Suprapubic skin (tissue), 4 donors: Measurements from ENCODE around the gene PSMB3. TPM values are rescaled to one million over a fixed set of nuclear protein-coding genes. Genes with fewer than 3 reads are reported as not detected.
"Not testable (repeated sequence)": the region's sequence is repeated elsewhere in the genome, so short reads cannot be mapped to it uniquely, and the experiment has no call there.

ENCODE experiments used
- DNase-seq, 2 donors: peaks; one replicate each; pipeline ENCODE4 v3.0.0-alpha.2; 2019; ENCODE audit warnings: low spot score in 2 of 2
- H3K27ac ChIP-seq: fragments of 200-600 bp; sonication (generic); one replicate; pipeline ENCODE4 v1.5.1; 2019
- H3K27me3 ChIP-seq: fragments of 200-600 bp; sonication (generic); one replicate; pipeline ENCODE4 v1.5.1; 2019
- H3K36me3 ChIP-seq: fragments of 200-600 bp; sonication (generic); one replicate; pipeline ENCODE4 v1.5.1; 2019
- H3K4me1 ChIP-seq: fragments of 200-600 bp; sonication (generic); one replicate; pipeline ENCODE4 v1.5.1; 2019
- H3K4me3 ChIP-seq: fragments of 200-600 bp; sonication (generic); one replicate; pipeline ENCODE4 v1.5.1; 2019; ENCODE audit warnings: mild to moderate bottlenecking
- H3K9me3 ChIP-seq: fragments of 200-600 bp; sonication (generic); one replicate; pipeline ENCODE4 v1.5.1; 2019
- EP300 ChIP-seq: sonication (generic); formaldehyde crosslinking; IDR thresholded peaks from one replicate; pipeline ENCODE4 v1.6.1; 2017; ENCODE audit warnings: antibody characterized with exemption
- POLR2A ChIP-seq, 2 donors: fragments of 450-650 bp; IDR thresholded peaks; one replicate each; pipeline ENCODE4 v1.6.1; 2017; ENCODE audit warnings: antibody characterized with exemption in 2 of 2, mild to moderate bottlenecking in 2 of 2, moderate library complexity in 2 of 2
- POLR2AphosphoS5 ChIP-seq, 3 donors: sonication (generic); formaldehyde crosslinking; IDR thresholded peaks; one replicate each; pipeline ENCODE4 v1.6.1; 2017; ENCODE audit warnings: antibody characterized with exemption in 3 of 3
- WGBS: methylation state at CpG from one replicate; pipeline ENCODE4 v1.1.5; 2018; 5-methylcytosine and 5-hydroxymethylcytosine counted together
- total RNA-seq, 4 donors: library from RNA; depleted of rRNA; stranded (reverse); fragments of >200 nt; gene quantifications; one replicate each; pipeline ENCODE4 v1.1.0, GENCODE V29; 2016
- TF ChIP-seq, protein P1 (sequence below), 2 donors: fragments of 200-600 bp in 1 of 2; fragments of 450-650 bp in 1 of 2; sonication (generic) in 1 of 2; IDR thresholded peaks; one replicate each; pipeline ENCODE4 v1.5.1; 2016 to 2019; ENCODE audit warnings: antibody characterized with exemption in 2 of 2, mild to moderate bottlenecking in 1 of 2, moderate library complexity in 1 of 2

Gene PSMB3
- total RNA-seq, 4 donors from 2014 or later, result 106 to 186 (median 162) TPM

DNA sequence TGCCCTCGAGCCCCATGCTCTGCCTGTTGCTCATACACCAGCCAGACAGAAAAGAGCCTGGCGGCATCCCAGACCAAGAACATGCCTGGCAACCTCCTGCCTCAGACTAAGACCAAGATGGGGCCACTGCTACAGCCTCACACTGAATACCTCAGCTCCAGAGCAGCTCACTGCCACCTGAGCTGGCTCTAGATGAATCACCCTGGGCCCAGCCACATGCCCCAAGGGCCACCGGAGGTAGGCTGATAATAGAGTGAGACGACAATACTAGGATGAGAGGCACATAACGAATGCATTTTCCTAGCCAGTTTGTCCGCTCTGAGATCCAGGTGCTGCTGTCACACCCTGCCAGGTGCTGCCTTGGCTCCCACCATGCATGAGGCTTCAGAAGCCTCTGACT, 33.8 kb downstream of the PSMB3 start:
- DNase-seq, result no peak
- Histone ChIP-seq H3K4me3 (no peak overlapping the region), H3K36me3 (peaks cover 53% of the 10 kb centered on the region), H3K4me1 (peaks cover 19% of the 10 kb centered on the region), H3K27ac (no peak overlapping the region), H3K9me3 (no peaks in the 10 kb centered on the region), H3K27me3 (no peaks in the 10 kb centered on the region)
- TF ChIP-seq POLR2AphosphoS5 (IDR thresholded peaks at IDR 0.05) (no peak), POLR2A (IDR thresholded peaks at IDR 0.05) (no peak), EP300 (no peak)
- TF ChIP-seq, protein P1, sequence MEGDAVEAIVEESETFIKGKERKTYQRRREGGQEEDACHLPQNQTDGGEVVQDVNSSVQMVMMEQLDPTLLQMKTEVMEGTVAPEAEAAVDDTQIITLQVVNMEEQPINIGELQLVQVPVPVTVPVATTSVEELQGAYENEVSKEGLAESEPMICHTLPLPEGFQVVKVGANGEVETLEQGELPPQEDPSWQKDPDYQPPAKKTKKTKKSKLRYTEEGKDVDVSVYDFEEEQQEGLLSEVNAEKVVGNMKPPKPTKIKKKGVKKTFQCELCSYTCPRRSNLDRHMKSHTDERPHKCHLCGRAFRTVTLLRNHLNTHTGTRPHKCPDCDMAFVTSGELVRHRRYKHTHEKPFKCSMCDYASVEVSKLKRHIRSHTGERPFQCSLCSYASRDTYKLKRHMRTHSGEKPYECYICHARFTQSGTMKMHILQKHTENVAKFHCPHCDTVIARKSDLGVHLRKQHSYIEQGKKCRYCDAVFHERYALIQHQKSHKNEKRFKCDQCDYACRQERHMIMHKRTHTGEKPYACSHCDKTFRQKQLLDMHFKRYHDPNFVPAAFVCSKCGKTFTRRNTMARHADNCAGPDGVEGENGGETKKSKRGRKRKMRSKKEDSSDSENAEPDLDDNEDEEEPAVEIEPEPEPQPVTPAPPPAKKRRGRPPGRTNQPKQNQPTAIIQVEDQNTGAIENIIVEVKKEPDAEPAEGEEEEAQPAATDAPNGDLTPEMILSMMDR (IDR thresholded peaks at IDR 0.05), result no peak
- 57% methylated on average over 3 of the region's 6 CpGs for WGBS

DNA sequence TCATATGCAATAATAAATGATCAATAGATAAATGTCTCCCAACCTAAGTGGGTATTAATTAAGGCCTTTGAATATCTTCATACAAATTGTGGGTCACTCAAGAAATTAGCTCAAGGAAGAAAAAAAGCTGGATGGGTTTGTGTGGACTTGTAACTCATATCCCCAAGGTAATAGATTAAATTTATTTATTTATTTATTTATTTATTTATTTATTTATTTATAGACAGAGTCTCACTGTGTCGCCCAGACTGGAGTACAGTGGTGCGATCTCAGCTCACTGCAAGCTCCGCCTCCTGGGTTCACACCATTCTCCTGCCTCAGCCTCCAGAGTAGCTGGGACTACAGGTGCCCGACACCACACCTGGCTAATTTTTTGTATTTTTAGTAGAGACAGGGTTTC, 35.5 kb downstream of the PSMB3 start:
- H3K9me3 ChIP-seq, DNase-seq, H3K4me3 ChIP-seq, H3K27ac ChIP-seq, H3K27me3 ChIP-seq: not testable (repeated sequence)
- Histone ChIP-seq H3K4me1 (peaks cover 19% of the 10 kb centered on the region), H3K36me3 (peaks cover 42% of the 10 kb centered on the region)
- WGBS, result 95% methylated on average over 4 of the region's 4 CpGs

DNA sequence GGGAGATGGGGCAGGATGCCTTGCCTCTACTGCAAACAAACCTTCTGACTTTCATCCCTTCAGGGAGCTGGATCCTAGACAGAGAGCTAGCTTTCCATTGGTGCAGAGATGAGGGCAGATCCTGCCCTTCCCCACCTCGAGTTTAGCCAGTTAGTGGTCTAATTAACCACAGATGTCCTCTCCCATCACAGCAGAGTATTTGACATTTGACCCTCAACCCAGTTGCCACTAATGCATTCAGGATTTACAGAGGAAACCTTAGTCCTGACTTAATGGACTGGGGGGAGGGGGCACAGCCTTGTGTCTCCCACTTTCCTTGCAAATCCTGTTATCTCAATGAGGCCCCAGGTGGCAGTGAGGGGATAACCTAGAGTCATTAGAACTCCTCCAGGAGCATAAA, 36.6 kb downstream of the PSMB3 start:
- TF ChIP-seq EP300, result no peak
- no peak for TF ChIP-seq POLR2A (IDR thresholded peaks at IDR 0.05)
- TF ChIP-seq, protein P1 (IDR thresholded peaks at IDR 0.05), result no peak
- TF ChIP-seq POLR2AphosphoS5 (IDR thresholded peaks at IDR 0.05), result no peak
- peaks cover 30% of the 10 kb centered on the region for H3K36me3 ChIP-seq
- no peak overlapping the region for H3K27ac ChIP-seq
- WGBS, result 15% methylated on average over 1 of the region's 1 CpG
- H3K27me3 ChIP-seq, result no peaks in the 10 kb centered on the region
- H3K9me3 ChIP-seq, result no peaks in the 10 kb centered on the region
- no peak overlapping the region for H3K4me3 ChIP-seq
- H3K4me1 ChIP-seq, result peaks cover 21% of the 10 kb centered on the region
- no peak for DNase-seq

DNA sequence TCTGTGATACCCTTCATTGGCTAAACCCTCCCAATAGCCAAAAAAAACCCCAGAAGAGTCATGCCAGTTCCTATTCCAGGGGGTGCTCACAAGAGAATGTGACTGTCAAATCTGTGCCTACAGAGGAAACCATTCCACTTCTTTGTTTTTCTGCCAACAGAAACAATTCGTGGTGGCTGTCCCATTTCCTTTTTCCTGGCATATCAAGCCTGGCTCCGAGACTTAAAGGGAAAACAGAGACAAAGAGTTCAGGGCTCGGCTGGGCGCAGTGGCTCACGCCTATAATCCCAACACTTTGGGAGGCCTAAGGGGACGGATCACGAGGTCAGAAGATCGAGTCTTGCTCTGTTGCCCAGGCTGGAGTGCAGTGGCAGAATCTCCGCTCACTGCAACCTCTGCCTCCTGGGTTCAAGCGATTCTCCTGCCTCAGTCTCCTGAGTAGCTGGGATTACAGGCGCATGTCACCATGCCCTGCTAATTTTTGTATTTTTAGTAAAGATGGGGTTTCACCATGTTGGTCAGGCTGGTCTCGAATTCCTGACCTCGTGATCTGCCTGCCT, 37.7 kb downstream of the PSMB3 start:
- not testable (repeated sequence) for DNase-seq, H3K27me3 ChIP-seq, H3K4me3 ChIP-seq, H3K9me3 ChIP-seq, H3K27ac ChIP-seq
- peaks cover 19% of the 10 kb centered on the region for H3K36me3 ChIP-seq
- 82% methylated on average over 13 of the region's 13 CpGs for WGBS
- peaks cover 22% of the 10 kb centered on the region for H3K4me1 ChIP-seq

DNA sequence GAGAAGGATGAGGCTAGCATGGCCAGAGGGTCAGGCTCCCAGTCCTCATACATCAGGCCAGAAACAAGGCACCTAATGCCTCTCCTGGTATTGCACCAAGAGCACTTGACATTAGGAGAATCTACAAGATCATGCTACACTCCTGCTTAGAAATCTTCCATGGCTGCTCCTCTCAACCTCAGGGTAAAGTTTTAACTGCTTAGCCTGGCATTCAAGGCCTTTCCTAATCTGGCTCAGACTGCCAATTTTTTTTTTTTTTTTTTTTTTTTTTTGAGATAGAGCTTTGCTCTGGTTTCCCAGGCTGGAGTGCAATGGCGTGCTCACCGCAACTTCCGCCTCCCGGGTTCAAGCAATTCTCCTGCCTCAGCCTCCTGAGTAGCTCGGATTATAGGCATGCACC, 38.6 kb downstream of the PSMB3 start:
- H3K9me3 ChIP-seq, result no peaks in the 10 kb centered on the region
- H3K4me1 ChIP-seq, result peaks cover 23% of the 10 kb centered on the region
- 90% methylated on average over 5 of the region's 5 CpGs for WGBS
- H3K36me3 ChIP-seq, result peaks cover 11% of the 10 kb centered on the region
- no peak overlapping the region for H3K4me3 ChIP-seq
- DNase-seq, result no peak
- no peak overlapping the region for H3K27ac ChIP-seq
- no peaks in the 10 kb centered on the region for H3K27me3 ChIP-seq
- TF ChIP-seq, protein P1 (IDR thresholded peaks at IDR 0.05), result no peak
- TF ChIP-seq EP300 (no peak), POLR2A (IDR thresholded peaks at IDR 0.05) (no peak), POLR2AphosphoS5 (IDR thresholded peaks at IDR 0.05) (no peak)

DNA sequence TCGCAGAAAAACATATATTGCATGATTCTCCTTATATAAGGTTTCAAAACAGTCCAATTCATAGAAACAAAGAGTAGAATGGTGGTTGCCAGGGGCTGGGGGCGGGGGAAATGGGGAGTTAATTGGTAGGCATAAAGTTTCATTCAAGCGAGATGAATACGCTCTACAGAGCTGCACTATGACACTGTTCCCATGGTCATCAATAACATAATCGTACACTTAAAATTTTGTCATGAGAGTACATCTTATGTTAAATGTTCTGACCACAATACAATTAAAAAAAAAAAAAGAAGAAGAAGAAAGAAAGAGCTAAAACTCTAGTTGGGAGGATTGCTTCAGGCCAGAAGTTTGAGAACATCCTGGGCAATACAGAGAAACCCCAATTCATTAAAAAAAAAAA, 41.7 kb downstream of the PSMB3 start:
- Histone ChIP-seq H3K36me3 (peaks cover 5% of the 10 kb centered on the region), H3K9me3 (no peaks in the 10 kb centered on the region), H3K4me3 (no peak overlapping the region), H3K27ac (no peak overlapping the region), H3K4me1 (peaks cover 39% of the 10 kb centered on the region), H3K27me3 (no peaks in the 10 kb centered on the region)
- TF ChIP-seq EP300 (no peak), POLR2AphosphoS5 (IDR thresholded peaks at IDR 0.05) (no peak)
- no peak for DNase-seq
- 94% methylated on average over 5 of the region's 5 CpGs for WGBS
